GM21515 (cell line): ENCODE data around the gene PLA2G4D.

Experiments used
- ATAC-seq: cut with Tn5 transposase; IDR thresholded peaks from one replicate; pipeline ENCODE4 v1.9.1; 2021; ENCODE audit not compliant: unreplicated experiment

The PLA2G4D gene

DNA sequence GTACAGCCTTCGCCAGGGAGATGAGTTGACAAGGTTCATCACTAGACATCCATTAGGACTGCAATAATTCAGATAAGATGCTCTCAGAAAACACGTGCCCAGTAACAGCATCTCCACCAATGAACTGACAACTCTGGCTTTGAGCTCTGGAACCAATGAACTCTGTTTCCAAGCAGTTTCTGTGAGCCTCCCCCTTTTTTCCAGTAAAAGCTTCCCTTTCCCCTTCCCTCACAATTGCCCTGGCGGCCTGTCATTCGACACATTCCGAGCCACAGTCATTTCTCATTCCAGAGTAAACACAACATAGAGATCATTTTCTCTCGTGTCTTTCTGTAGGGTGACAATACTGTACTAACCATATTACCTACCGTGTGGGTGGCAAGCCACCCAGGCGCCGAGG, 3.6 kb downstream of the PLA2G4D start:
- ATAC-seq: no peak

DNA sequence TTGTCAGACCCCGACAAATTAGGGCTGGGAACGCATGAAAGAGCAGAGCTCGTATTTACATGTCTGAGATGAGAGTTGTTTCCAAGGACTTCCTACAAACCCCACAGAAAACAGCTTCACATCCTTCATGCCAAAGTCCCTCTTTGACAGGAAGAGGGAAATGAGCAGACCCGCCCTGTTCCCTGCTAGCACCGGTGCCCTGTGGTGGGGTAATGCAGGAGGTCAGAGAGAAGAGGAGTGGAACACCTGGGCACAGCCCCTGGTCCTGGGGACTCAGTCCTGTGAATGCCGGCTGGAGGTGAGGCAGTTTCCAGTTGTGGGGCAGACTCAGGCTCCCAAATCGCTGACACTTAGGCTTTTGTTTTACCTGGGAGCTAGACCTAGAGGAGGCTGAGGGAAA, 4.0 kb downstream of the PLA2G4D start:
- no peak for ATAC-seq

DNA sequence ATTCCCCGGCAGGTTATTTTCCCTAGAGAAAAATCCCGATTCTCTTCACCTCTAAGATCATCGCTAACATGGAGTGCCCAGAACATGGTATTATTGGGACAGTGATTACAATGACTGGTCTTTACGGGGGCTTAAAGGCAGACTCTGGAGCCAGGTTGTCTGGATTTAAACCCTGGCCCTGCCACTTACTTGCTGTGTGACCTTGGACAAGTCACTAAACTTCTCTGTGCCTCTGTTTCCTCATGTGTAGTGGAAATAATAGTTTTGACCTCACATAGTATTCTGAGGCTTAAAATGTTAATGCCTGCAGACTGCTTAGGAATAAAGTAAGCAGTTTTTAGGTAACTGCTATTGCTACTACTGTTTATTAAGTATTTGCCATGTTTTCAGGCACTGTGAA, 4.4 kb downstream of the PLA2G4D start:
- no peak for ATAC-seq

DNA sequence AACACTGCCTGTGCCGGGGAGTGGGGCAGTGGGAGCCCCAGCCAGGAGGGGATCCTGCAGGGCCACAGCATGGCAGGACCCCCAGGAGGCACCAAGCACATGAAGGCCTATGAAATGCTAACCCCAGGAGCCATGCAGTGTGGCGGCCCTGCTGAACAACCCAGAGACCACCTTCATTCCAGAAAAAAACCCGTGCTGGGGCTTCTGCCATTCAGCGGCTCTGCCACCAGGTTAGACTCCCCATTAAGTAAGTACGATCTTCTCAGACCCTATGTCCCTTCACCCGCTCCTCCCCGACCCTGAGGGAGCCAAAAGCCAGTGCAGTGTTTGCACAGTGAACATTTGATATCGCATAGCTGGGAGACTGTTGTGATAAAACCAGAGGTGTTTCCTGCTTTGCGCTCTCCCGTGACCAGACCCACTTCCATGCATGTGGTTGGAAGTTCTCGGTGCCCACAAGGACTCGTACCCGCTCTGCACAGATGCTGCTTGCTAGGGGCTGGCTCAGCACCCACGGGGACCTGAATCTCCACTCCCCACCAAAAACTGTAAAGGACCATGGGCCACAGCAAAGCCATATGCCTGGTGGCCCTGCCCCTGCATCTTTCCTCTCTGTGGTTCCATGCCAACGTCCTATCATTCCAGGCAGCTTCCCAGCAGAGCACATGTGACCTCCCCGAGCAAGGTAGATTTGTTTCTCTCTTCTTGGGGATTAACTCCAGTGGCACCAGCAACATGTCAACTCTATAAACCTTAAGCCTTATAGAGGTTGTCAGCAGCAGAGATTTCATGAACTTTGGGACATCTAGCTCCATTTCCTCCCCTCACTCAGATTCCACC, 5.3 kb downstream of the PLA2G4D start:
- no peak for ATAC-seq

DNA sequence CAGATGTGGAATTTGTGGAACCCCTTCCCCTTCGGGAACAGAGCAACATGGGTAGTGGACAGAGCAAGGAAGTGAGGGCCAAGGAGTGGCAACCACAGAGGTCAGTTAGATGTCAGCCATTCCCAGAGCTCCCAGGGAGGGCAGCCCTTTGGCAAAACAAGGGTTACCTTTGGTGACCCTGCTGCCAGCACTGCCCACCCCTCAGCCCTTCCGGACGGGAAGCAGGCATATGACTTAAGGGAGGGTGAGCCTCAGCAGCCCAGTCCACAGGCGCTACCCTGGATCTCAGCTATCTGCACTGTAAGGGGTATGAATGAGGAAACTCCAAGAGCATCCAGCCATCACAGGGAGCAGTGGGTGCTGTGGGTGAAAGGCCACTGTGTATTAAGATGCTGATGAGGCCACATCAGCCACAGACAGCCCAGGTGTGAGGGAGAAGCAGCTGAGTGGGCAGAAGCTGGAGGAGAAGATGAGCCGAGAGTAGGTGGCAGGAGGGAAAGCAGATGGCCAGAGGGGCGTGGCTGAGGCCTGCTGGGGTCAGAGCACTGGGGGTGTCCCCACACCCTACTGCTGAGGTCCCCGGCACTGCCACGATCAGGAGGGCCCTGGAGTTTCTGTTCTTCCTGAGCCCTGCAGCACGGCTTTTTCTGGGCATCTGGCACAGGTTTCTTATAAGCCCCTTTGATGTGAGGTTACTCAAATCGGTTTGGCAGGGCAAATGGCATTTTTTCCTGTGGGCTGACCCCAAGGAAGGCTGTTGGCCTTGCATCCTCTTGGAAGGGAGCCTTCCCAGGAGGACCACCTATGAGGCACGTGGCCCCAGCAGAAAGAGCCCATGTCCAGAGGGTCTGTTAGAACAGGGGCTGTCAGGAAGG, 6.2 kb downstream of the PLA2G4D start:
- ATAC-seq: no peak

DNA sequence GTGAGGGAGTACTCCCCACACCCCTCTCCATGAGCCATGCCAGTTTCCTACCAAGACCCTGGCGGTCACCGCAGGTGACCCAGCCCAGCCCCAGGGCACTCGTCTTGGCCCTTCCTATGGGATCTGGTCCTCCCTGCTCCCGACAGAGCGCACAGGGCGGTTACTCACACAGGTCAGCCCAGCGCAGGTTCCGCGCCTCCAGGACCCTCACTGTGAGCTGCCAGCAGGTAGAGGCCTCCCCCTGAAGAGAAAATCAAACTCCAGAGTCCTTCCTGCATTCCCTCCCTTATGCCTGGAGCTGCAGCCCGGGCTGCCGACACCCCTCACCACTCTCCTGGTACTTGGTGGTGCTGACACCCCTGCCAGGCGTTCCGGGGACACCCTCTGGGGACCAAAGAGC, 6.9 kb downstream of the PLA2G4D start:
- ATAC-seq: no peak

DNA sequence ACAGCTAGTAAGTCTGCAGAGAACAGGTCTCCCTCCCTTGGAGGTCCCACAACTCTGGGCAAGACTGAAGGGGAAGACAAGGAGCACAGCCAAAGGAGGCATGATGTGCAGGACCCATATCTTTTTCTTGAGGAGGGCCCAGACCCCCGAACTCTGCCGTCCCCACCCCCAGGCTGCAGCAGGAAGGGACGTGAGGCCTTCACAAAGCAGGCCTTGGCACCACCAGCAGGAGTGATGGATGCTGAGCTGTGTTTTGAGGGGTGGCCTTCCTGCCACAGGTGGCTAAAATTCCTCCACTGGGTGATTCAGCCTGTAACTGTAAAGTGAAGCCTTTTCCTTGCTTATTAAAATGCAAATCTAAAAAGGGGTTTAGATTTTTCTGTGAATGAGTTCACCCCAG, 8.6 kb downstream of the PLA2G4D start:
- ATAC-seq: no peak

DNA sequence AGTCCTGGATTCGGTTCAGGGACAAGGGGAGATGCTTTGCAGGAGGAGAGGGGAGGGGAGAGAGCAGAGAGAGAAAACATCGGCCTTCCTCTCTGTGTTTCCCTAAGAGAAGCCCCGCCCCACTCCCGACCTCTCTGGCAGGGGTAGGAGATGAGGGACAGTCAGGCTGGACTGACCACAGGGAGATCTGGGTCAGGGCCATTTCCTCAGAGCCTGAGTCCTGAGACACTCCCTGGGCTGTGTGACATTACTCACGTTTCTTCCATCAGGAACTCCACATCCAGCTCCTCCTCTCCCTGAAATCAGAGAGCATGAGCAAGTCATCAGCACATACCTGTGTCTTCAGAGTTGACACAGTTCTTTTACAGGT, 9.1 kb downstream of the PLA2G4D start:
- no peak for ATAC-seq

DNA sequence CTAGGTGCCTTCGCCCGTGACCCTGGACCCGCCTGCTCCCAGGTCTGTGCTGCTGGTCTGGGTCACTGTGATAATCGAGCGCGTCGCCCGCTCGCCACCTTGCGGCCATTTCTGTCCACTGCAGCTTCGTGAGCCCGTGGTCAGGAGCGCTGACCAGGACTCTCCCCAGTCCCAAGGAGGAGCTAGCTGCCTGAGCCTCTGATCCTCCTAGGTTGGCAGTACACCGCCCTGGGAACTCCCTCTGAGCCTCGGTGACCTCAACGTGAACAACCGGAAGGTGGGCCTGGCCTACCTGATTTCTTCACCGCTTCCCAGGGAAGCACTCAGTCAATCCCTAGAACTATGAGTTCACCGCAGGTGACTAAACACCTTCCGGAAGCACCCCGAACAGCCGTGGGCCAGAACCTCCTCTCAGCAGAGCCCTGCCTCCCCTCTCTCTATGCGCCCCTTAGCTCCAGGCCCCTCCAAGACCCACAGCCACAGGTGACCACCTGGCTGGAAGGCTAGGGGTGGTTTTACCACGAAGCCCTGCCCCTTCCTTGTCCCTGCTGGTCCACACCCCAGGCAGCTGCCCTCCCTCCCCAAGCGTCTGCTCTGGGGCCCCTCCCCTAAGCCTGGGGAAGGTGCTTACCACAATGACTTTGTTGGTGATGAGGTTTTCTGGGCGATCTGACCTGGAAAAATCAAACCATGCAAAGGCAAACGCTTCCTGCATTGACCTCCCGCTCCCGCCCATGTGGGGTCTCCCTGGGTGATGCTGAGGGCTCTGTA, 9.7 kb downstream of the PLA2G4D start:
- no peak for ATAC-seq

DNA sequence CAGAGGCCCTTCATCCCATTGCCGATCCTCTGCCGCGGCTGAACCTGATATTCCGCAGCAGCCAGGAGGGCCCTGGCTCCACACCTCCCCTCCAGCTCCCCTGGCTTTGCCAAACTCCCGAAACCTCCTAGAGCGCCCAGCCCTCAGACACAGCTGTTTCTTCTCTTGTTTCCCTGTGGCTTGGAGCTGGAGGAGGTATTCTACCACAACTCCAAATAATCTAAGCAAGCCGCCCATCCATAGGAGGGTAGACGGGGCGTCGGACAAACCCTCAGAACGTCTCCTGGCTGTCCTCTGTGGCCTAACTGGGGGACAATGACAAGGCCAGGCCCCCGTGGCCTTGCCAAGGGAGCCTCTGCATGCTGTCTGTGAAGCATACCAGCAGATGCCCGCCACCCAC, 10.4 kb downstream of the PLA2G4D start:
- no peak for ATAC-seq

DNA sequence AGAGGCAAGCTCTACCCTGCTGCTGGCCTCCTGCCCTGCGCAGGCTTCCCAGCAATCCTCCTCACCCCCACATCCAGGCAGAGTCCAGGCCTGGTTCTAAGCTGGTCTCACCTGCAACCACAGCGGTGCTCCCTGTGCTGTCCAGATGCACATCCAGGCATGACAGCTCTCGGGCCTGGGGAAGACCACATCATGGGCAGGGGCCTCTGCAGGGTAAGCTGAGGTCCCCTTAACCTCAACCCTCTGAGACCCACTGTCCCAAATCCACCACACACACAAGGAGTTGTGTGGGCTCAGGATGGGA, 10.8 kb downstream of the PLA2G4D start:
- no peak for ATAC-seq

DNA sequence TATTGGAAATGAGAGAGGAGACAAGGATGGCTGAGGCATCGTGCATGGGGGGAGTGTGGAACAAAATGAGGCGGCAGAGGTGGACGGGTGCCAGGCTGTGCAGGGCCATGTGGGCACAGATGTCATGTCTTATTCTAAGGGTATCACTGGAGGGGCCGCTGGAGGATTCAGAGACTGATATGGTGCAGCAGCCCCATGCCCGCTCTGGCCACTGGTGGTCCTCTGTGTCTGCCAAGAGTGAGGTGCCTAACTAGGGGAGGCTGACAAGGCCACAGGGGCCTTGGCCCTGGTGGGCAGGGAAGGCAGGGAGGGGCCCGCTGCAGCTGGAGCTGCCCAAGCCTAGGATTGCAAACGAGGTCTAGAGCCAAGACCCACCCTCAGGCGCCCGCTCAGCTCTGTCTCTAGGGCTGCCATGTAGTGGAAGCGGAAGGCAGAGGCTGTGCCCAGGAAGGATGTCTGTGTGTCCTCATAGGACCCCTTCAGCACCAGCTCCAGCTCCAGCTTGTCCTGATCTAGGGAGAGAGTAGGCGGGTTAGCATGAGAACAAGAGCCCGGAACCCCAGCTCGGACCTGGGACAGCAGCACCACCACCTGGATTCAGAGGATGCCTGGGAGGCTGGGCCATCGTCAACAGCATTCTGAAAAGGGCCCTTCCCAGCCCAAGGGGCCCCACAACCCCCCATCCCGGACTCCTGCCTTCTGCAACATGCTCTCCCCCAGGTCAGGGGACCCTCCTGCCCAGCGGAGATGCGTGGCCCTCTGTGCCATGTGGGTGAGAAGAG, 11.3 kb downstream of the PLA2G4D start:
- ATAC-seq: no peak

DNA sequence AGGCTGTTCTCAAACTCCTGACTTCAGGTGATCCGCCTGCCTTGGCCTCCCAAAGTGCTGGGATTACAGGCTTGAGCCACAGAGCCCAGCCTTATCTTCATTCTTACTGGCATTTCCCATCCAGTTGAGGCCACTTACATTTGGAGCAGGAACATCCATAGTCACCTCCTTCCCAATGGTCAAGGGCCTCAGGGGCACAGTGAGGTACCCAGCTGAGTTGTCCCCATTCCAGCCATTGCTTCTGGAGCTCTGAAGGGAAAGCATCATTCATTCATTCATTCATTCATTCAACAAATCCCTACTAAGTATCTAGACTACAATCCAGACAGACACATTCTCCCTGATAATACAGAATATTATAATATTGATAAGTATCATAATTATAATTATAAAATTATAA, 12.2 kb downstream of the PLA2G4D start:
- no peak for ATAC-seq

DNA sequence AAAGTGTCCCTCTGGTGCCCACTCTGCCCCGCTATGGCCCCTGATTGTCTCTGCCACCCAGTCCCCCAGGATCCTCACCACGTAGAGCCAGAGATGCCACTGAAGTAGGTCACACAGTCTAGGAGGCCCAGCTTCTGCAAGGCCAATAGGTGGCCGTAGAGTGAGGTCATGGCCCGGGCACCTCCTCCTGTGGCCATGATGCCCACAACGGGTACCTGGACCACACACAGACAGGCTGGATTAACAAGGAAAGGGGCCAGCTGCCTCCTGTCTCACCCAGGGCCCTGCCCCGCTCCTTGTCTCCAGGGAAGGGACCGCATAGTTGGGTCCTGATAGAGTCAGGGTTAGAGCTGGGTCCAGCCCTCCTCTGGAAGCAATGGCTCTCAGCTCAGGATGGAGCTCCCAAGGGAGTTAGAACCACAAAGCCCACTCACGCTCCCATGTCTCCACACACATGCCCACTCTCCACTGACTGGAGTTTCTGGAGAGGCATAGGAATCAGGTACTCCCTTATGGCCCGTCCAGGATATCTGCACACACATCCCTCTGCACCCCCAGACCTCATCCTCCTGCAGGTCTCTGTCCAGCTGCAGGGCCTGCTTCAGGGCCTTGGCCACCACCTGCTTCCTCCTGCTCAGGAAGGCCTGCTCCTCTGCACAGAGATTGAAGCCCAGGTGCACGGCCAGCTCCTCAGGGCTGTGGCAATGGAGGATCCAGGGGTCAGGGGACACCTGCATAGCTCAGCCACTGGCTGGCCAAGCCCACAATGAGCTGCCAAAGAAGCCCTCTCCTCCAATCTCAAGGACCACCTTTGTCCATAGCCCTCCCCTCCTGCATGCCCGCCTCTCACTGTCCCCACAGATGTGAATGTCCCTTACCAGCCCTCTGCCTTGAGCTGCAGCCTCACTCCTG, 13.2 kb downstream of the PLA2G4D start:
- no peak for ATAC-seq

DNA sequence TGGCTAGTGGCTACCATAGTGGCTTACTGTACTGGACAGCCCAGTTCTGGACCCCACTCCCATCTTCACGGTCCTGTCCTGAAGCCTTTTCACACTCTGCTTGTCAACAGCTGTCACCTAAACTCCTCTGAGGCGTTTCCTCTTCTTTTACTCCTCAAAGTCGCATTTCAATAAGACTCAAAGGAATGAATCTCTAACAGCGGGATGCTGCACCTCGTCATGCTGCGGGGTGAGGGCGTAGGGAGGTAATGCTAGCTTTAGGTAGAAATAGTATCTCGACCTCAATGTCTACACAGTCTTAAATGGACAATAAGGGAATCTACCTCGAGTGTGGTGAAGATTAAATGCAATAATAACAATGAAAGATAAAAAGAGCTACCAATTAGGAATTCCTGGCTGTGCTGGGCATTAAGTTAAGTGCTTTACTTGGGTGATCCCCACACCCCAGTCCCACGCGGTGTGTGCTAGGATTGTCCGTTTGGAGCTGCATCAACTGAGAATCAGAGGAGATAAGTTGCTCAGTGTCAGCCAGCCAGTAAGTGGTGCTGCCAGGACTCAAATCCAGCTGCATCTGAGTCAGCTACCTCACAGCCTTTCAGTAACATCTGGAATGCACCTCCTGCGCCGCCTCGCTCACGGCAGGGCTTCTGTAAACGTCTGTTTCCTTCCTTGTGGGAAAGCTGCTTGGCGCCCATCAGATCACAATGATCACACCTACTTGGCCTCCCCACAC, 14.0 kb downstream of the PLA2G4D start:
- no peak for ATAC-seq

DNA sequence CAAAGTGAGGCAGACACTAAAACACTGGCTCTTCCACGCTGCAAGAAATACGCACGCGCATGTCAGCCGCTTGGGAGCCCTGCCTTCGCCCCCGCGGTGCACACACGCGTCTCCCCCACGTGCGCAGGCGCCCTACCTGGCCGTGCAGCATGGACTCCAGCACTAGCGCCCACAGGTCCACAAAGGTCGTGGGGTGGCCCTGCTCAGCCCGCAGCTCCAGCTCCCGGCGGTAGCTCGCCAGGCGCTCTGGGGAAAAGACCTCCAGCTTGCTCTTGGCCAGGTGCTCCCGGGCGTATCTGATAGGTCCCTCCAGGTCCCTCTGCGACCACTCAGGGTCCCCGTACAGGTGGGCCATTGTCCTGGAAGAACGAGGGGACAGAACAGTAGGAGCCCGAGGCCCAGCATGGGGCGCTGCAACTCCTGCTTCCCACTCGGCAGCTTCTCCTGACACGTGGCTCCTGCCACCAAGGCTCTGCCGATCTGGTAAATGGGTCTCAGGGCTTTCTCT, 14.9 kb downstream of the PLA2G4D start:
- no peak for ATAC-seq

DNA sequence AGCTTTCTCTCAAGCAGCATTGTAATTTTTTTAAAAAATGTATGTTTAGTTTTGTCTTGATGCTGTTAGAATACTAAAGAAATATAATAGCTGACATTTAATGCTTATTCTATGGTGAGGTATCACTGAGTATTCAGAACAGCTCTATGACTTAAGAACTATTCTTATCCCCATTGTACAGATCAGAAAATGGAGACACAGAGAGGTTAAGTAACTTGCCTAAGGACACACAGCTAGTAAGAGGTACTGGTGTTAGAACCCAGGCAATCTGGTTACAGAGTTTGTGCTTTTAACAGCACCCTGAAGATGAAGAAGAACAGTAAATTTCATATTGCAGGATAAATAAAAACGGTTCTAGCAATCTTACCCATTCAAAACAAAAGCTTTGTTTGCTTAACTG, 15.5 kb downstream of the PLA2G4D start:
- no peak for ATAC-seq

DNA sequence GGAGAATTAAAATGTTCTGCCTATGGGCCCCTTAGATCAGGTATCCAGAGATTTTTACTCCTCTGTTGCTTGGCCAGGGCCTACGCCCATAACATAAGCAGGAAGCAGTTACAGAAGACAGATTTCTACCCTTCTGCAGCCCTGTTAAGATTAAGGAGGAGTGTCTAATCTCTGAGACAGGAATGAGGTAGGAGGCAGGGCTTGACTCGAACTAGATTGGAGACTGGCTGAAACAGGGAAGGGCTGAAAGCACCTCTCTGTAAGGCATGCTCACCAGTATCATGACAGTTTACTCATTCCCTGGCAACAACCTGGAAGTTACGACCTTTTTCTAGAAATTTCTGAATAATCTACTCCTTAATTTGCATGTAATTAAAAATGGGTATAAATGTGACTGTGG, 16.7 kb downstream of the PLA2G4D start:
- no peak for ATAC-seq

DNA sequence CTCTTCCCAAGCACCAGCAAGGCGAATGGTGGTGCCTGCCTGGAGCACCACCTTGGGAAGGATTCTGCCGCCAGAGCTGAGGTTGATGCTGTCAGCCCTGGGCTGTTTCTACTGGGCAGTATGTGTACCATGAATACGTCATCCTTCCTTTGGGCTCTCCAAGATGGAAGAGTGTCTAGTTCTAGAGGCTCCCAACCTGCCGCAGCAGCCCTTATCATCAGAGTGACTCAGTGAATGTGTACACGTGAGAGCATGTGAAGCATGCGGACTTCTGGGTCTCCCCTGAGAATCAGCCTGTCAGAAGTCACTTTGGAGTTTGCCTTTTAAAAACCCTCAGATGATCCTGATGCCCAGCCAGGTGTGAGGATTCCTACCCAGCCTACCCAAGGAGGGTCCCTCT, 20.9 kb downstream of the PLA2G4D start:
- ATAC-seq: no peak
